AG08395 (cell line): ENCODE results near the gene TYW1.
"Not testable (repeated sequence)": the region's sequence is repeated elsewhere in the genome, so short reads cannot be mapped to it uniquely, and the experiment has no call there.

Experiments used
- DNase-seq: peaks from one replicate; pipeline ENCODE4 v3.0.0; 2012; ENCODE audit warnings: mixed read lengths, low spot score

Gene TYW1

DNA sequence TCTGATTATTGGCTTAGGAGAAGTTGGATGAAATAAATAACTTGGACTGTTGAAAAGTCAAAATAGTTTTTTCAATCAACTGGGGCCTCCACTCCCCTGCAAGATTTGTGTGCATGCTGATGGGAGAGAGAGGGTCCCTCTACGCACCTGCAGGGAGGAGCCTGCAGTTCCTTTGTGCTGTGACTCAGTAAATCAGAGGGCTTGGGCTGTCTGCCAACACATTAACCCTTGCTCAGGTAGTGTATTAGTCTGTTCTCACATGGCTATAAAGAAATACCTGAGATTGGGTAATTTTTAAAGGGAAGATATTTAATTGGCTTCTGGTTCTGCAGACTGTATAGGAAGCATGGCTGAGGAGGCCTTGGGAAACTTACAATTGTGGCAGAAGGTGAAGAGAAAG is 261.1 kb downstream of the TYW1 start:
- DNase-seq, result not testable (repeated sequence)

DNA sequence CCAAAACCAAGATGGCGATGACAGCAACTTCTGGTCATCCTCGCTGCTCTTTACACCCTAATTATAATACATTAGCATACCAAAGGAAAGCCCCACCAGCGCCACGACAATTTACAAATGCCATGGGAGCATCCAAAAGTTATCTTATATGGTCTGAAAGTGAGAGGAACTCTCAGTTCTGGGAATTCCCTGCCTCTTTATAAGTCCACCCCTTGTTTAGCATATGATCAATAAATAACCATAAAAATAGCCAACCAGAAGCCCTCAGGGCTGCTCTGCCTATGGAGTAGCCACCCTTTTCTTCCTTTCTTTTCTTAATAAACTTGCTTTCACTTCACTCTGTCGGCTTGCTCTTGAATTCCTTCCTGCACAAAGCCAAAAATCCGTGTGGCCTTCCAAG is 262.7 kb downstream of the TYW1 start:
- DNase-seq, result not testable (repeated sequence)

DNA sequence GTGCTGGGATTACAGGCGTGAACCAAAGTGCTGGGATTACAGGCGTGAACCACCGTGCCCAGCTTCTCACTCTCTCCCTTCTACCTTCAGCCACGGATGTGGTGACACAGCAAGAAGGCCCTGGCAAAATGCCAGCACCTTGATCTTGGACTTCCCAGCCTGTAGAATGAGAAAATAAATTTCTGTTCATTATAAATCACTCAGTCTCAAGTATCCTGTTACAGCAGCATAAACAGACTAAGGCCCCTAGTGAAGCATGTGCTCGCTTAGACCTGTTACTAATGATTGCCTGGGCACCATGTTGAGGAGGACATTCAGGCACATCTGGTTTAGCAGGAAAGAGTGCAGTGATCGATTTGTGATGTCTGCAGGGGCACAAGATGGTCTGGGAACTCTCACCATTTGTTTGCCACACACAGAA is 263.5 kb downstream of the TYW1 start:
- DNase-seq, result not testable (repeated sequence)

DNA sequence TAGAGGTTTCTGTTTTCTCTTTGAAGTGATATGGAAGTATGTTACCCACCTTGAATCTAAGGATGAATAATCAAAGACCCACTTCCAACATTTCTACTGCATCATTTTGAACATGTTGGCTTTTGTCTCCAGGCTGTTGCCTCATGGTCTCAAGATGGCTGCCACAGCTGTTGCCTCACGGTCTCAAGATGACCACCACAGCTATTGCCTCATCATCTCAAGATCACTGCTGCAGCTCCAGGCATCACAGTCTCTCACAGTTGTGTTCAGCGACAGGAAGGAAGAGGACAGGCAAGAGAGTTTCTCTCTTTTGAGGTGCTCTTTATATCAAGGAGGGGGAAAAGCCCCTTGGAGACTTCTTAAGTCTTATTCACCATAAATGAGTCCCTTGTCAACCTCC is 267.4 kb downstream of the TYW1 start:
- not testable (repeated sequence) for DNase-seq

DNA sequence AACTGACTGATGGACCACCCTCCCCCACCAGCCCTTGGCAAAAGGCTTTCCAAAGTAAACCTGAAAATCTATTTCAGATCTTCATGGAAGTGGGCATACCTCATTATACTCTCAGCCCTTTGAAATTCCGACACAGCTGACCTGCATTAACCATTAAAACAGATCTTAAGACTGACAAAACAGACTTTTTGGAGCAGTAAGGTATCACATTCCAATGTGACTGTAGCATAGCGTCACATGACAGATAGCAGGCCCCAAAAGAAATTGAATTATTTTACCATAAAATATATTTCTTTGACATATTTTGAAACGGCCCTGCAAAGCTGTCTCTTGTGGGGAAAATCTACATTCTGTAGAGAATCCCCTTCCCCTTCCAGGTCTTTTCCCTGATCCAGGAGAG is 269.4 kb downstream of the TYW1 start:
- not testable (repeated sequence) for DNase-seq

DNA sequence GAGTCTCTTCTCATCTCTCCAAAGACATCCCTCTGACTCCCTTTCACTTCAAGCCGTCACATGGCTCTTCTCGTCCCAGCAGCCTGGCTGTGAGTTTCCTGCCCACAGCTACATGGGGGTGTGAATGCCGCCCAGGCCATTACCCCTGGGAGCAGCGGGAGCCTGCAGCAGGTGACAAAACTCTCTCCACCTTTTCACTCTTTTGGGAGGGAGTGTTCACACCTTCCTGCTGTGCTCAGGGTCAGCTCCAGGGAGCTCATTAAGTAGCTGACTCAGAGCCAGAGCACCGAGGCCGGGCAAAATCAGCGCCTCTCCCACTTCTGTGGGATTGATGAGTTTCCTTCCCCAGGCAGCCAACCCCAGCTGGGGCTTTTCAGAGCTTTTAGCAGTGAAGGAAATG is 271.3 kb downstream of the TYW1 start:
- DNase-seq, result no peak

DNA sequence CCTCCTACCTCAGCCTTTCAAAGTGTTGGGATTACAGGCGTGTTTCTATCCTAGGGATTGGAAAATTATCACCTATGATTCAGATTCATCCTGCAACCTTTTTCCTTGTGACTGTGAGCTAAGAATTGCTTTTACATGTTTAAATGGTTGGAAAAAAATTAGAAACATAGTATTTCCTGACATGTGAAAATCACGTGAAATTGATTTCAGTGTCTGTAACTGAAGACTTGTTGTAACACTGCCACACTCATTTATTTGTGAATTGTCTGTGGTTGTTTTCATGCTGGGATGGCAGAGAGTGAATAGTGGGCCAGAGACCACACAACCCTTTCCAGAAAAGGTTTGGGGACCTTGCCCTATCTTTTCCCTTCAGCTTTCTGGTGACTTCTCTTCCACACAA is 273.3 kb downstream of the TYW1 start:
- not testable (repeated sequence) for DNase-seq
